Uterus (tissue), 4 donors: ENCODE results near the gene OTUD4. TPM values are rescaled to one million over a fixed set of nuclear protein-coding genes. Genes with fewer than 3 reads are reported as not detected.

ENCODE experiments used
- DNase-seq, 2 donors: peaks; one replicate each; pipeline ENCODE4 v3.0.0-alpha.2; 2019 to 2020
- H3K27ac ChIP-seq, 2 donors: fragments of 200-600 bp; sonication (generic); 1 replicate in 1 of 2; 2 replicates in 1 of 2; pipeline ENCODE4 v1.5.1; 2016 to 2018
- H3K27me3 ChIP-seq, 2 donors: fragments of 200-600 bp; sonication (generic); one replicate each; pipeline ENCODE4 v1.5.1; 2018 to 2019; ENCODE audit warnings: control low read depth in 1 of 2
- H3K36me3 ChIP-seq, 2 donors: fragments of 200-600 bp; sonication (generic); one replicate each; pipeline ENCODE4 v1.5.1; 2019; ENCODE audit warnings: control low read depth in 1 of 2
- H3K4me1 ChIP-seq, 2 donors: fragments of 200-600 bp; sonication (generic); one replicate each; pipeline ENCODE4 v1.5.1; 2018 to 2019; ENCODE audit warnings: control low read depth in 1 of 2
- H3K4me3 ChIP-seq, 2 donors: fragments of 200-600 bp; sonication (generic); 1 replicate in 1 of 2; 2 replicates in 1 of 2; pipeline ENCODE4 v1.5.1; 2018 to 2019; ENCODE audit warnings: mild to moderate bottlenecking in 1 of 2
- H3K9me3 ChIP-seq, 2 donors: fragments of 200-600 bp; sonication (generic); one replicate each; pipeline ENCODE4 v1.5.1; 2019; ENCODE audit warnings: control low read depth in 1 of 2
- CTCF ChIP-seq, 4 experiments: fragments of 200-600 bp in 2 of 4; fragments of 450-650 bp in 2 of 4; sonication (generic) in 2 of 4; IDR thresholded peaks; one replicate each; pipeline ENCODE4 v1.5.1; 2016 to 2019; ENCODE audit warnings: antibody characterized with exemption in 4 of 4, mild to moderate bottlenecking in 2 of 4, moderate library complexity in 1 of 4
- POLR2A ChIP-seq, 2 donors: fragments of 450-650 bp; IDR thresholded peaks; one replicate each; pipeline ENCODE4 v1.6.1; 2016; ENCODE audit warnings: antibody characterized with exemption in 2 of 2, mild to moderate bottlenecking in 1 of 2, moderate library complexity in 1 of 2
- intact Hi-C: fragments of 100-400 bp; cut with DNase I; formaldehyde crosslinking; loops from one replicate; pipeline ENCODE4 v1.15.1; 2023; ENCODE audit warnings: low total_unique reads
- total RNA-seq, 4 donors: library from RNA; depleted of rRNA in 3 of 4; stranded (reverse); fragments of >200 nt in 3 of 4; gene quantifications; one replicate each; pipeline versions ENCODE4 v1.1.0 to v1.2.4, GENCODE V29; 2014 to 2023
- donor health status: DM: yes; HTN: yes; CAD: no.

OTUD4 gene
- total RNA-seq, 4 donors from 2014 or later, result 12.3 to 59.5 (median 31.9) TPM

GRCh38 chr4:145170223-145170622, 10.2 kb downstream of the OTUD4 start:
- Histone ChIP-seq H3K4me1 (no peaks in the 10 kb centered on the region), H3K9me3 (no peaks in the 10 kb centered on the region), H3K27me3 (no peaks in the 10 kb centered on the region), H3K36me3 (no peaks in the 10 kb centered on the region), H3K27ac (no peak overlapping the region), H3K4me3 (no peak overlapping the region)
- DNase-seq, result no peak
- TF ChIP-seq CTCF (IDR thresholded peaks at IDR 0.05) (no peak), POLR2A (IDR thresholded peaks at IDR 0.05) (no peak)
- intact Hi-C loops, result no loop called here

- intact Hi-C loops, result no loop called here
- no peak for DNase-seq
- H3K9me3 ChIP-seq, result no peaks in the 10 kb centered on the region
- H3K27ac ChIP-seq, result no peak overlapping the region
- no peaks in the 10 kb centered on the region for H3K27me3 ChIP-seq
- no peak overlapping the region for H3K4me3 ChIP-seq
- no peaks in the 10 kb centered on the region for H3K4me1 ChIP-seq
- no peaks in the 10 kb centered on the region for H3K36me3 ChIP-seq
- TF ChIP-seq POLR2A (IDR thresholded peaks at IDR 0.05), result no peak
- TF ChIP-seq CTCF (IDR thresholded peaks at IDR 0.05), result no peak
Observed at GRCh38 chr4:145168581-145169187, 11.7 kb downstream of the OTUD4 start.

- H3K9me3 ChIP-seq, result no peaks in the 10 kb centered on the region
- no peak for DNase-seq
- no peaks in the 10 kb centered on the region for H3K36me3 ChIP-seq
- intact Hi-C loops, result no loop called here
- no peak overlapping the region for H3K4me3 ChIP-seq
- no peaks in the 10 kb centered on the region for H3K27me3 ChIP-seq
- H3K4me1 ChIP-seq, result no peaks in the 10 kb centered on the region
- H3K27ac ChIP-seq, result no peak overlapping the region
- no peak for TF ChIP-seq POLR2A (IDR thresholded peaks at IDR 0.05)
- no peak for TF ChIP-seq CTCF (IDR thresholded peaks at IDR 0.05)
Observed at GRCh38 chr4:145167887-145168286, 12.5 kb downstream of the OTUD4 start.

- no peak overlapping the region for H3K4me3 ChIP-seq
- no peaks in the 10 kb centered on the region for H3K27me3 ChIP-seq
- H3K9me3 ChIP-seq, result no peaks in the 10 kb centered on the region
- H3K4me1 ChIP-seq, result no peaks in the 10 kb centered on the region
- no peak for TF ChIP-seq POLR2A (IDR thresholded peaks at IDR 0.05)
- TF ChIP-seq CTCF (IDR thresholded peaks at IDR 0.05), result no peak
- intact Hi-C loops, result no loop called here
- no peak for DNase-seq
- no peaks in the 10 kb centered on the region for H3K36me3 ChIP-seq
- no peak overlapping the region for H3K27ac ChIP-seq
Observed at GRCh38 chr4:145161549-145161948, 18.8 kb downstream of the OTUD4 start.

- Histone ChIP-seq H3K4me3 (no peak overlapping the region), H3K36me3 (no peaks in the 10 kb centered on the region), H3K27me3 (no peaks in the 10 kb centered on the region), H3K27ac (no peak overlapping the region), H3K4me1 (no peaks in the 10 kb centered on the region), H3K9me3 (no peaks in the 10 kb centered on the region)
- intact Hi-C loops, result no loop called here
- no peak for TF ChIP-seq POLR2A (IDR thresholded peaks at IDR 0.05)
- TF ChIP-seq CTCF (IDR thresholded peaks at IDR 0.05), result no peak
- no peak for DNase-seq
Observed at GRCh38 chr4:145156986-145157385, 23.4 kb downstream of the OTUD4 start.
